ENCODE measurements around the gene MCF2L.

Gene MCF2L

GRCh38 chr13:112972258-112972657 is 3.2 kb downstream of the MCF2L start:
- H3K9me2 ChIP-seq (replicated peaks; ENCODE audit: insufficient read depth, low read length) = no peaks in the 10 kb centered on the region
- H3K36me3 ChIP-seq (ENCODE audit: low read length) = no peaks in the 10 kb centered on the region
- no peak overlapping the region for H2AFZ ChIP-seq (ENCODE audit: low read depth, low read length, severe bottlenecking)

GRCh38 chr13:112972867-112973576 is 4.0 kb downstream of the MCF2L start:
- Histone ChIP-seq H3K9ac (ENCODE audit: low read length) (no peak overlapping the region), H3K4me3 (ENCODE audit: insufficient read depth, low read length, poor library complexity, severe bottlenecking) (no peak overlapping the region), H3F3A (ENCODE audit: insufficient read depth) (no peaks in the 10 kb centered on the region), H3K9me2 (replicated peaks; ENCODE audit: insufficient read depth, low read length) (no peaks in the 10 kb centered on the region), H3K27me3 (ENCODE audit: low read length) (no peaks in the 10 kb centered on the region), H3K27ac (ENCODE audit: low read depth, low read length) (no peak overlapping the region), H3K9me3 (ENCODE audit: insufficient read depth, low read length) (no peaks in the 10 kb centered on the region), H3K79me2 (ENCODE audit: insufficient read depth, low read length) (no peaks in the 10 kb centered on the region), H2AFZ (ENCODE audit: low read depth, low read length, severe bottlenecking) (no peak overlapping the region), H3K36me3 (ENCODE audit: low read length) (no peaks in the 10 kb centered on the region), H3K4me2 (ENCODE audit: low read depth, low read length, poor library complexity, severe bottlenecking) (no peak overlapping the region), H4K20me1 (ENCODE audit: low read depth, low read length) (no peaks in the 10 kb centered on the region)
- TF ChIP-seq CTCF (IDR thresholded peaks at IDR 0.05; ENCODE audit: insufficient read depth, low read length, poor library complexity, severe bottlenecking) = no peak
- no peak for TF ChIP-seq EZH2phosphoT487 (conservative IDR thresholded peaks at IDR 0.05; ENCODE audit: low read length)

More at GRCh38 chr13:112972258-112972657, 3.2 kb downstream of the MCF2L start:
- Histone ChIP-seq H3K79me2 (ENCODE audit: insufficient read depth, low read length) (no peaks in the 10 kb centered on the region), H3K9ac (ENCODE audit: low read length) (no peak overlapping the region), H4K20me1 (ENCODE audit: low read depth, low read length) (no peaks in the 10 kb centered on the region), H3K4me3 (ENCODE audit: insufficient read depth, low read length, poor library complexity, severe bottlenecking) (no peak overlapping the region), H3K27ac (ENCODE audit: low read depth, low read length) (no peak overlapping the region), H3K9me3 (ENCODE audit: insufficient read depth, low read length) (no peaks in the 10 kb centered on the region), H3K4me2 (ENCODE audit: low read depth, low read length, poor library complexity, severe bottlenecking) (no peak overlapping the region), H3F3A (ENCODE audit: insufficient read depth) (no peaks in the 10 kb centered on the region), H3K27me3 (ENCODE audit: low read length) (no peaks in the 10 kb centered on the region)
- no peak for TF ChIP-seq EZH2phosphoT487 (conservative IDR thresholded peaks at IDR 0.05; ENCODE audit: low read length)
- no peak for TF ChIP-seq CTCF (IDR thresholded peaks at IDR 0.05; ENCODE audit: insufficient read depth, low read length, poor library complexity, severe bottlenecking)

DNA sequence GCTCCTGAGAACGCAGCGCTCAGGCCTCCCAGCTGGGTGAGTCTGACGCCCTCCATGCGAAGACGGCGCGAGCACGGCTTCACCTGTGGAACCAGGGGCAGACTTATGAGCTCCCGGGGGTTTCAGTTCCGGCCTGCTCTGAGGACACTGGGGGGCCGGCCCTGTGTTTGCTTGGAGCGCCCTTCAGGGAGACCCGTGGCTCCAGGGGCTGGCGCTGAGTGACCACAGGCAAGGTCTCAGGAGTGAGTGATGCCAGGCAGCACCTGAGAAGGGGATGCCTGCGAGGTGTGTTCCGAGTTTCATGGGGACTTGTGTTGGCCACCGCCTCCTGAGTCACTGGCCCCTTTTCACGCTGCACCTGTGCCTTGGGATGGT is 4.5 kb downstream of the MCF2L start:
- Histone ChIP-seq H2AFZ (ENCODE audit: low read depth, low read length, severe bottlenecking) (no peak overlapping the region), H3K9me2 (replicated peaks; ENCODE audit: insufficient read depth, low read length) (no peaks in the 10 kb centered on the region), H3K27ac (ENCODE audit: low read depth, low read length) (no peak overlapping the region), H3K79me2 (ENCODE audit: insufficient read depth, low read length) (no peaks in the 10 kb centered on the region), H3K36me3 (ENCODE audit: low read length) (no peaks in the 10 kb centered on the region), H3K4me3 (ENCODE audit: insufficient read depth, low read length, poor library complexity, severe bottlenecking) (no peak overlapping the region), H3K4me2 (ENCODE audit: low read depth, low read length, poor library complexity, severe bottlenecking) (no peak overlapping the region), H3F3A (ENCODE audit: insufficient read depth) (no peaks in the 10 kb centered on the region), H4K20me1 (ENCODE audit: low read depth, low read length) (no peaks in the 10 kb centered on the region), H3K9me3 (ENCODE audit: insufficient read depth, low read length) (no peaks in the 10 kb centered on the region), H3K27me3 (ENCODE audit: low read length) (no peaks in the 10 kb centered on the region), H3K9ac (ENCODE audit: low read length) (no peak overlapping the region)
- TF ChIP-seq CTCF (IDR thresholded peaks at IDR 0.05; ENCODE audit: insufficient read depth, low read length, poor library complexity, severe bottlenecking) = no peak
- TF ChIP-seq EZH2phosphoT487 (conservative IDR thresholded peaks at IDR 0.05; ENCODE audit: low read length) = no peak
